ENCODE results near the gene APLP2. TPM values are rescaled to one million over a fixed set of nuclear protein-coding genes. Genes with fewer than 3 reads are reported as not detected.

APLP2 gene
- total and polyA plus RNA-seq, 2 of the 13 experiments (the other 11 are each of a cell fraction or from before 2014, with no cell fraction given), result 315 to 594 TPM

GRCh38 chr11:130192845-130193267 is 123.2 kb downstream of the APLP2 start (continued):
- TF ChIP-seq ZNF235 (CRISPR knock-in tag; IDR thresholded peaks at IDR 0.05; ENCODE audit: borderline replicate concordance), result no peak
- no peak for TF ChIP-seq ZKSCAN5 (CRISPR knock-in tag; IDR thresholded peaks at IDR 0.05)
- 0 out of 2 replicates have a peak, but pooled peaks have one; percentile 34 for TF ChIP-seq ARID3A (IDR thresholded peaks at IDR 0.05; ENCODE audit: low read depth, low read length)
- no peak for TF ChIP-seq ZNF550 (CRISPR knock-in tag; IDR thresholded peaks at IDR 0.05; ENCODE audit: borderline replicate concordance)
- no peak for TF ChIP-seq ZFY (CRISPR knock-in tag; IDR thresholded peaks at IDR 0.05)
- no peak for TF ChIP-seq TMF1 (CRISPR knock-in tag; IDR thresholded peaks at IDR 0.05; ENCODE audit: low read depth)
- TF ChIP-seq ZNF800 (CRISPR knock-in tag; IDR thresholded peaks at IDR 0.05), result no peak
- no peak for TF ChIP-seq PCBP1 (IDR thresholded peaks at IDR 0.05; ENCODE audit: borderline replicate concordance, low read depth, low read length)
- no peak for TF ChIP-seq HMG20B (CRISPR knock-in tag; conservative IDR thresholded peaks at IDR 0.05)
- no peak for TF ChIP-seq PPARG (CRISPR knock-in tag; conservative IDR thresholded peaks at IDR 0.05)
- TF ChIP-seq DRAP1 (CRISPR knock-in tag; IDR thresholded peaks at IDR 0.05), result no peak
- TF ChIP-seq ZBTB26 (CRISPR knock-in tag; IDR thresholded peaks at IDR 0.05; ENCODE audit: borderline replicate concordance), result no peak
- no peak for TF ChIP-seq ZBTB4 (CRISPR knock-in tag; IDR thresholded peaks at IDR 0.05; ENCODE audit: borderline replicate concordance)
- TF ChIP-seq WIZ (CRISPR knock-in tag; IDR thresholded peaks at IDR 0.05), result no peak
- TF ChIP-seq ZBTB46 (CRISPR knock-in tag; IDR thresholded peaks at IDR 0.05; ENCODE audit: borderline replicate concordance), result no peak
- no peak for TF ChIP-seq MXI1 (IDR thresholded peaks at IDR 0.05; ENCODE audit: borderline replicate concordance, low read depth, low read length)
- no peak for TF ChIP-seq ZNF577 (CRISPR knock-in tag; IDR thresholded peaks at IDR 0.05; ENCODE audit: borderline replicate concordance, low read depth)
- TF ChIP-seq ESRRA (CRISPR knock-in tag; IDR thresholded peaks at IDR 0.05; ENCODE audit: low read depth), result 0 out of 2 replicates have a peak, but pooled peaks have one; percentile 61
- no peak for TF ChIP-seq TSC22D2 (CRISPR knock-in tag; IDR thresholded peaks at IDR 0.05; ENCODE audit: borderline replicate concordance)
- TF ChIP-seq JUND (CRISPR knock-in tag; IDR thresholded peaks at IDR 0.05), result no peak

Measured in HepG2 (cell line).